GM23338 (cell line): ENCODE measurements around the gene TECR. TPM values are rescaled to one million over a fixed set of nuclear protein-coding genes. Genes with fewer than 3 reads are reported as not detected.

Source experiments
- ATAC-seq: fragments of 200-7000 bp; cut with Tn5 transposase; 3 replicates; pipeline ENCODE4 v1.9.1; 2020
- DNase-seq: peaks from one replicate; pipeline ENCODE4 v3.0.0-alpha.2; 2015; ENCODE audit warnings: low spot score
- H2AFZ ChIP-seq: fragments of 200-600 bp; sonication (generic); 2 replicates; pipeline ENCODE4 v1.8.0; 2016; ENCODE audit warnings: antibody characterized with exemption, mild to moderate bottlenecking, moderate library complexity
- H3F3A ChIP-seq: fragments of 200-600 bp; sonication (generic); replicated peaks from 2 replicates; pipeline ENCODE4 v1.8.0; 2017; ENCODE audit warnings: antibody characterized with exemption, mixed run types, low read depth
- H3K27ac ChIP-seq: fragments of 200-600 bp; sonication (generic); 2 replicates; pipeline ENCODE4 v1.6.1; 2016; ENCODE audit warnings: low read depth
- H3K27me3 ChIP-seq: fragments of 200-600 bp; sonication (generic); 2 replicates; pipeline ENCODE4 v1.8.0; 2016; ENCODE audit warnings: mild to moderate bottlenecking, mixed run types, moderate library complexity; ENCODE audit not compliant: insufficient read depth
- H3K36me3 ChIP-seq: fragments of 200-600 bp; sonication (generic); 2 replicates; pipeline ENCODE4 v1.8.0; 2016; ENCODE audit warnings: mild to moderate bottlenecking; ENCODE audit not compliant: insufficient read depth
- H3K4me1 ChIP-seq: fragments of 200-600 bp; sonication (generic); 2 replicates; pipeline ENCODE4 v1.8.0; 2016; ENCODE audit warnings: mild to moderate bottlenecking, moderate library complexity; ENCODE audit not compliant: insufficient read depth
- H3K4me2 ChIP-seq: fragments of 200-600 bp; sonication (generic); 2 replicates; pipeline ENCODE4 v1.7.1; 2017; ENCODE audit warnings: mixed run types
- H3K4me3 ChIP-seq: fragments of 200-600 bp; sonication (generic); 2 replicates; pipeline ENCODE4 v1.6.1; 2016; ENCODE audit warnings: mixed run types
- H3K79me2 ChIP-seq: fragments of 200-600 bp; sonication (generic); replicated peaks from 2 replicates; pipeline ENCODE4 v1.8.0; 2017; ENCODE audit warnings: mild to moderate bottlenecking; ENCODE audit not compliant: insufficient read depth
- H3K9me2 ChIP-seq: fragments of 200-600 bp; sonication (generic); 2 replicates; pipeline ENCODE4 v1.8.0; 2017; ENCODE audit not compliant: insufficient read depth
- H4K20me1 ChIP-seq: fragments of 200-600 bp; sonication (generic); replicated peaks from 2 replicates; pipeline ENCODE4 v1.8.0; 2017; ENCODE audit warnings: mild to moderate bottlenecking; ENCODE audit not compliant: insufficient read depth
- H3K27ac Mint-ChIP-seq: 2 replicates; pipeline ENCODE4 v1.8.0; 2020; ENCODE audit warnings: inconsistent platforms, mild to moderate bottlenecking, moderate library complexity, mixed read lengths
- H3K27me3 Mint-ChIP-seq: 3 replicates; pipeline ENCODE4 v1.8.0; 2022; ENCODE audit warnings: low read depth, mild to moderate bottlenecking, moderate library complexity, mixed read lengths, inconsistent platforms; ENCODE audit not compliant: insufficient read depth, poor library complexity
- H3K36me3 Mint-ChIP-seq: 3 replicates; pipeline ENCODE4 v1.8.0; 2021; ENCODE audit warnings: low read depth, mild to moderate bottlenecking, inconsistent platforms, moderate library complexity, mixed read lengths
- H3K4me1 Mint-ChIP-seq: 3 replicates; pipeline ENCODE4 v1.8.0; 2020; ENCODE audit warnings: mild to moderate bottlenecking, inconsistent platforms, mixed read lengths
- H3K4me3 Mint-ChIP-seq: 3 replicates; pipeline ENCODE4 v1.8.0; 2021; ENCODE audit warnings: moderate library complexity, mild to moderate bottlenecking, inconsistent platforms, mixed read lengths
- H3K9me3 Mint-ChIP-seq: 3 replicates; pipeline ENCODE4 v1.8.0; 2020; ENCODE audit warnings: moderate library complexity, mild to moderate bottlenecking, inconsistent platforms, mixed read lengths
- EZH2 ChIP-seq: fragments of 200-600 bp; sonication (generic); IDR thresholded peaks from one replicate; pipeline ENCODE4 v1.8.0; 2017; ENCODE audit warnings: antibody characterized with exemption, mild to moderate bottlenecking, low read depth; ENCODE audit not compliant: unreplicated experiment
- EZH2phosphoT487 ChIP-seq: fragments of 200-600 bp; sonication (generic); IDR thresholded peaks from one replicate; pipeline ENCODE4 v1.8.1; 2018; ENCODE audit warnings: antibody characterized with exemption; ENCODE audit not compliant: unreplicated experiment
- JUNB ChIP-seq: IDR thresholded peaks from one replicate; pipeline ENCODE4 v1.6.1; 2016; ENCODE audit warnings: antibody characterized with exemption; ENCODE audit not compliant: unreplicated experiment
- ZNF114 ChIP-seq: fragments of 250-450 bp; sonication (Bioruptor Pico); IDR thresholded peaks from 2 replicates; pipeline ENCODE4 v1.5.0; 2020; ENCODE audit warnings: mild to moderate bottlenecking, moderate library complexity
- polyA plus RNA-seq: library from polyadenylated mRNA; unstranded; fragments of >200 nt; fragmentation: Nextera tagmentation; extraction: Ambion mirVana; gene quantifications from 2 replicates; pipeline ENCODE4 v1.2.1, GENCODE V29; 2016
- total RNA-seq: library from RNA; depleted of rRNA; stranded (reverse); fragments of >200 nt; shearing (Covaris generic); gene quantifications from 2 replicates; pipeline ENCODE4 v1.2.3, GENCODE V29; 2014
- TF ChIP-seq, protein P1 (sequence below), 2 experiments: fragments of 200-600 bp in 1 of 2; sonication (generic) in 1 of 2; conservative IDR thresholded peaks; 2 replicates each; pipeline versions ENCODE4 v1.5.1 to v1.6.1; 2016 to 2017; ENCODE audit warnings: antibody characterized with exemption in 2 of 2, low read depth in 2 of 2, mild to moderate bottlenecking in 2 of 2, moderate library complexity in 1 of 2
- TF ChIP-seq, protein P2 (sequence below): IDR thresholded peaks from one replicate; pipeline ENCODE4 v1.6.1; 2018; ENCODE audit warnings: antibody characterized with exemption; ENCODE audit not compliant: unreplicated experiment
- TF ChIP-seq, protein P3 (sequence below): fragments of 250-450 bp; sonication (Bioruptor Pico); IDR thresholded peaks from 2 replicates; pipeline ENCODE4 v1.5.0; 2020; ENCODE audit warnings: mild to moderate bottlenecking, moderate library complexity
- TF ChIP-seq, protein P4 (sequence below): IDR thresholded peaks from 2 replicates; pipeline ENCODE4 v1.6.1; 2016; ENCODE audit warnings: antibody characterized with exemption

Gene TECR
- total and polyA plus RNA-seq, 2 experiments from 2014 or later, result 107 to 268 TPM

DNA sequence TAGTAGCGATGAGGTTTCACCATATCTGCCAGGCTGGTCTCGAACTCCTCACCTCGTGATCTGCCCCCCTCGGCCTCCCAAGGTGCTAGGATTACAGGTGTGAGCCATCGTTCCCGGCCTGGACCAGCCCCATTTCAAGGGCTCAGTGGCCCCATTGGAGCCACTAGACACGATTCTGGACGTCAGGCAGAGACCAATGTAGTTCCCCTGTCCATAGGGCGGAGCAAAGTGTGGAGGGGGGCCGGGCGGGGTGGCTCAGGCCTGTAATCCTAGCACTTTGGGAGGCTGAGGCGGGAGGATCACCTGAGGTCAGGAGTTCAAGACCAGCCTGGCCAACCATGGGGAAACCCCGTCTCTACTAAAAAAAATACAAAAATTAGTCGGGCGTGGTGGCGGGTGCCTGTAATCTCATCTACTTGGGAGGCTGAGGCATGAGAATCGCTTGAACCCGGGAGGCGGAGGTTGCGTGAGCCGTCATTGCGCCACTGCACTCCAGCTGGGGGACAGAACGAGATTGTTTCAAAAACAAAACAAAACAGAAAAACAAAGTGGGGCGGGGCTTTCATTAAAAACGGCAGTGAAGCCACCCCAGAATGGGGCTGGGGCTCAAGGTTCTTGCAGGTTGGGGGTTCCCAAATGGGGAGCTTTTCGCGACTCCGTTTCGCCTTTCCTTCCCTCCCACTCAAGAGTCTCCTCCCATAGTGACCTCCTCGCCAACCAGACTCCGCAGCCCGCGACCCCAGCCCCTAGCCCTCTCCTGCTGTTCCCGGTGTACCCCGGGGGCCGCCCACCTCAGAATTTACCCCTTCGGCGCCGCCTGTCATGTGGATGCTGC, 758 bp upstream of the TECR start:
- no peaks in the 10 kb centered on the region for H3K9me2 ChIP-seq
- ATAC-seq, result no peak
- no peak overlapping the region for H3K27ac ChIP-seq
- H3K4me3 Mint-ChIP-seq, result peak overlapping the region; percentile 92
- peak overlapping the region; percentile 78; the same call in 1 of the 2 replicates for H3K27ac Mint-ChIP-seq
- no peaks in the 10 kb centered on the region; the same call in 2 of the 3 replicates for H3K9me3 Mint-ChIP-seq
- DNase-seq, result no peak
- H3K27me3 Mint-ChIP-seq, result peaks cover 24% of the 10 kb centered on the region
- peaks cover 14% of the 10 kb centered on the region for H4K20me1 ChIP-seq
- peak overlapping the region; percentile 65 for H3K4me2 ChIP-seq
- no peaks in the 10 kb centered on the region for H3K27me3 ChIP-seq
- no peaks in the 10 kb centered on the region; the same call in 1 of the 2 replicates for H3K36me3 ChIP-seq
- H3K4me3 ChIP-seq, result peak overlapping the region; percentile 51
- peaks cover 8% of the 10 kb centered on the region for H3K4me1 ChIP-seq
- H3K36me3 Mint-ChIP-seq, result peaks cover 4% of the 10 kb centered on the region; the same call in 1 of the 3 replicates
- H2AFZ ChIP-seq, result peak overlapping the region; percentile 72; the same call in 1 of the 2 replicates
- peaks cover 39% of the 10 kb centered on the region for H3K79me2 ChIP-seq
- no peaks in the 10 kb centered on the region for H3F3A ChIP-seq
- H3K4me1 Mint-ChIP-seq, result peaks cover 12% of the 10 kb centered on the region
- TF ChIP-seq, protein P1, sequence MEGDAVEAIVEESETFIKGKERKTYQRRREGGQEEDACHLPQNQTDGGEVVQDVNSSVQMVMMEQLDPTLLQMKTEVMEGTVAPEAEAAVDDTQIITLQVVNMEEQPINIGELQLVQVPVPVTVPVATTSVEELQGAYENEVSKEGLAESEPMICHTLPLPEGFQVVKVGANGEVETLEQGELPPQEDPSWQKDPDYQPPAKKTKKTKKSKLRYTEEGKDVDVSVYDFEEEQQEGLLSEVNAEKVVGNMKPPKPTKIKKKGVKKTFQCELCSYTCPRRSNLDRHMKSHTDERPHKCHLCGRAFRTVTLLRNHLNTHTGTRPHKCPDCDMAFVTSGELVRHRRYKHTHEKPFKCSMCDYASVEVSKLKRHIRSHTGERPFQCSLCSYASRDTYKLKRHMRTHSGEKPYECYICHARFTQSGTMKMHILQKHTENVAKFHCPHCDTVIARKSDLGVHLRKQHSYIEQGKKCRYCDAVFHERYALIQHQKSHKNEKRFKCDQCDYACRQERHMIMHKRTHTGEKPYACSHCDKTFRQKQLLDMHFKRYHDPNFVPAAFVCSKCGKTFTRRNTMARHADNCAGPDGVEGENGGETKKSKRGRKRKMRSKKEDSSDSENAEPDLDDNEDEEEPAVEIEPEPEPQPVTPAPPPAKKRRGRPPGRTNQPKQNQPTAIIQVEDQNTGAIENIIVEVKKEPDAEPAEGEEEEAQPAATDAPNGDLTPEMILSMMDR (conservative IDR thresholded peaks at IDR 0.05; ENCODE audit: low read depth in 2 of 2), result no peak
- no peak for TF ChIP-seq JUNB
- no peak for TF ChIP-seq EZH2phosphoT487
- no peak for TF ChIP-seq ZNF114 (CRISPR knock-in tag)
- no peak for TF ChIP-seq EZH2
- TF ChIP-seq, protein P2, sequence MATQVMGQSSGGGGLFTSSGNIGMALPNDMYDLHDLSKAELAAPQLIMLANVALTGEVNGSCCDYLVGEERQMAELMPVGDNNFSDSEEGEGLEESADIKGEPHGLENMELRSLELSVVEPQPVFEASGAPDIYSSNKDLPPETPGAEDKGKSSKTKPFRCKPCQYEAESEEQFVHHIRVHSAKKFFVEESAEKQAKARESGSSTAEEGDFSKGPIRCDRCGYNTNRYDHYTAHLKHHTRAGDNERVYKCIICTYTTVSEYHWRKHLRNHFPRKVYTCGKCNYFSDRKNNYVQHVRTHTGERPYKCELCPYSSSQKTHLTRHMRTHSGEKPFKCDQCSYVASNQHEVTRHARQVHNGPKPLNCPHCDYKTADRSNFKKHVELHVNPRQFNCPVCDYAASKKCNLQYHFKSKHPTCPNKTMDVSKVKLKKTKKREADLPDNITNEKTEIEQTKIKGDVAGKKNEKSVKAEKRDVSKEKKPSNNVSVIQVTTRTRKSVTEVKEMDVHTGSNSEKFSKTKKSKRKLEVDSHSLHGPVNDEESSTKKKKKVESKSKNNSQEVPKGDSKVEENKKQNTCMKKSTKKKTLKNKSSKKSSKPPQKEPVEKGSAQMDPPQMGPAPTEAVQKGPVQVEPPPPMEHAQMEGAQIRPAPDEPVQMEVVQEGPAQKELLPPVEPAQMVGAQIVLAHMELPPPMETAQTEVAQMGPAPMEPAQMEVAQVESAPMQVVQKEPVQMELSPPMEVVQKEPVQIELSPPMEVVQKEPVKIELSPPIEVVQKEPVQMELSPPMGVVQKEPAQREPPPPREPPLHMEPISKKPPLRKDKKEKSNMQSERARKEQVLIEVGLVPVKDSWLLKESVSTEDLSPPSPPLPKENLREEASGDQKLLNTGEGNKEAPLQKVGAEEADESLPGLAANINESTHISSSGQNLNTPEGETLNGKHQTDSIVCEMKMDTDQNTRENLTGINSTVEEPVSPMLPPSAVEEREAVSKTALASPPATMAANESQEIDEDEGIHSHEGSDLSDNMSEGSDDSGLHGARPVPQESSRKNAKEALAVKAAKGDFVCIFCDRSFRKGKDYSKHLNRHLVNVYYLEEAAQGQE, result no peak
- TF ChIP-seq, protein P3, sequence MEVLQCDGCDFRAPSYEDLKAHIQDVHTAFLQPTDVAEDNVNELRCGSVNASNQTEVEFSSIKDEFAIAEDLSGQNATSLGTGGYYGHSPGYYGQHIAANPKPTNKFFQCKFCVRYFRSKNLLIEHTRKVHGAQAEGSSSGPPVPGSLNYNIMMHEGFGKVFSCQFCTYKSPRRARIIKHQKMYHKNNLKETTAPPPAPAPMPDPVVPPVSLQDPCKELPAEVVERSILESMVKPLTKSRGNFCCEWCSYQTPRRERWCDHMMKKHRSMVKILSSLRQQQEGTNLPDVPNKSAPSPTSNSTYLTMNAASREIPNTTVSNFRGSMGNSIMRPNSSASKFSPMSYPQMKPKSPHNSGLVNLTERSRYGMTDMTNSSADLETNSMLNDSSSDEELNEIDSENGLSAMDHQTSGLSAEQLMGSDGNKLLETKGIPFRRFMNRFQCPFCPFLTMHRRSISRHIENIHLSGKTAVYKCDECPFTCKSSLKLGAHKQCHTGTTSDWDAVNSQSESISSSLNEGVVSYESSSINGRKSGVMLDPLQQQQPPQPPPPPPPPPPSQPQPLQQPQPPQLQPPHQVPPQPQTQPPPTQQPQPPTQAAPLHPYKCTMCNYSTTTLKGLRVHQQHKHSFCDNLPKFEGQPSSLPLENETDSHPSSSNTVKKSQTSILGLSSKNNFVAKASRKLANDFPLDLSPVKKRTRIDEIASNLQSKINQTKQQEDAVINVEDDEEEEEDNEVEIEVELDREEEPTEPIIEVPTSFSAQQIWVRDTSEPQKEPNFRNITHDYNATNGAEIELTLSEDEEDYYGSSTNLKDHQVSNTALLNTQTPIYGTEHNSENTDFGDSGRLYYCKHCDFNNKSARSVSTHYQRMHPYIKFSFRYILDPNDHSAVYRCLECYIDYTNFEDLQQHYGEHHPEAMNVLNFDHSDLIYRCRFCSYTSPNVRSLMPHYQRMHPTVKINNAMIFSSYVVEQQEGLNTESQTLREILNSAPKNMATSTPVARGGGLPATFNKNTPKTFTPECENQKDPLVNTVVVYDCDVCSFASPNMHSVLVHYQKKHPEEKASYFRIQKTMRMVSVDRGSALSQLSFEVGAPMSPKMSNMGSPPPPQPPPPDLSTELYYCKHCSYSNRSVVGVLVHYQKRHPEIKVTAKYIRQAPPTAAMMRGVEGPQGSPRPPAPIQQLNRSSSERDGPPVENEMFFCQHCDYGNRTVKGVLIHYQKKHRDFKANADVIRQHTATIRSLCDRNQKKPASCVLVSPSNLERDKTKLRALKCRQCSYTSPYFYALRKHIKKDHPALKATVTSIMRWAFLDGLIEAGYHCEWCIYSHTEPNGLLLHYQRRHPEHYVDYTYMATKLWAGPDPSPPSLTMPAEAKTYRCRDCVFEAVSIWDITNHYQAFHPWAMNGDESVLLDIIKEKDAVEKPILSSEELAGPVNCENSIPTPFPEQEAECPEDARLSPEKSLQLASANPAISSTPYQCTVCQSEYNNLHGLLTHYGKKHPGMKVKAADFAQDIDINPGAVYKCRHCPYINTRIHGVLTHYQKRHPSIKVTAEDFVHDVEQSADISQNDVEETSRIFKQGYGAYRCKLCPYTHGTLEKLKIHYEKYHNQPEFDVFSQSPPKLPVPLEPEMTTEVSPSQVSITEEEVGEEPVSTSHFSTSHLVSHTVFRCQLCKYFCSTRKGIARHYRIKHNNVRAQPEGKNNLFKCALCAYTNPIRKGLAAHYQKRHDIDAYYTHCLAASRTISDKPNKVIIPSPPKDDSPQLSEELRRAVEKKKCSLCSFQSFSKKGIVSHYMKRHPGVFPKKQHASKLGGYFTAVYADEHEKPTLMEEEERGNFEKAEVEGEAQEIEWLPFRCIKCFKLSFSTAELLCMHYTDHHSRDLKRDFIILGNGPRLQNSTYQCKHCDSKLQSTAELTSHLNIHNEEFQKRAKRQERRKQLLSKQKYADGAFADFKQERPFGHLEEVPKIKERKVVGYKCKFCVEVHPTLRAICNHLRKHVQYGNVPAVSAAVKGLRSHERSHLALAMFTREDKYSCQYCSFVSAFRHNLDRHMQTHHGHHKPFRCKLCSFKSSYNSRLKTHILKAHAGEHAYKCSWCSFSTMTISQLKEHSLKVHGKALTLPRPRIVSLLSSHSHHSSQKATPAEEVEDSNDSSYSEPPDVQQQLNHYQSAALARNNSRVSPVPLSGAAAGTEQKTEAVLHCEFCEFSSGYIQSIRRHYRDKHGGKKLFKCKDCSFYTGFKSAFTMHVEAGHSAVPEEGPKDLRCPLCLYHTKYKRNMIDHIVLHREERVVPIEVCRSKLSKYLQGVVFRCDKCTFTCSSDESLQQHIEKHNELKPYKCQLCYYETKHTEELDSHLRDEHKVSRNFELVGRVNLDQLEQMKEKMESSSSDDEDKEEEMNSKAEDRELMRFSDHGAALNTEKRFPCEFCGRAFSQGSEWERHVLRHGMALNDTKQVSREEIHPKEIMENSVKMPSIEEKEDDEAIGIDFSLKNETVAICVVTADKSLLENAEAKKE (CRISPR knock-in tag), result no peak
- TF ChIP-seq, protein P4, sequence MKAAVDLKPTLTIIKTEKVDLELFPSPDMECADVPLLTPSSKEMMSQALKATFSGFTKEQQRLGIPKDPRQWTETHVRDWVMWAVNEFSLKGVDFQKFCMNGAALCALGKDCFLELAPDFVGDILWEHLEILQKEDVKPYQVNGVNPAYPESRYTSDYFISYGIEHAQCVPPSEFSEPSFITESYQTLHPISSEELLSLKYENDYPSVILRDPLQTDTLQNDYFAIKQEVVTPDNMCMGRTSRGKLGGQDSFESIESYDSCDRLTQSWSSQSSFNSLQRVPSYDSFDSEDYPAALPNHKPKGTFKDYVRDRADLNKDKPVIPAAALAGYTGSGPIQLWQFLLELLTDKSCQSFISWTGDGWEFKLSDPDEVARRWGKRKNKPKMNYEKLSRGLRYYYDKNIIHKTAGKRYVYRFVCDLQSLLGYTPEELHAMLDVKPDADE, result no peak
